Measurements from ENCODE around the gene CCDC183. TPM values are rescaled to one million over a fixed set of nuclear protein-coding genes. Genes with fewer than 3 reads are reported as not detected.

Gene CCDC183
- 1.2 TPM for total RNA-seq (ENCODE audit: unreplicated experiment)
- long read RNA-seq: 0 reads

GRCh38 chr9:136796238-136796774 lies at the start of gene CCDC183:
CCDC183 (plus strand) TSS chr9:136796338; CDS start chr9:136796398, 60 bp downstream.
- H3K27ac Mint-ChIP-seq (ENCODE audit: unreplicated experiment): peak within 1 kb of the TSS; percentile 49
- peak within 1 kb of the TSS; percentile 63 for H3K4me3 Mint-ChIP-seq (ENCODE audit: unreplicated experiment)
- DNase-seq (ENCODE audit: low spot score): no peak
- peaks cover 25% of the 10 kb centered on the region for H3K4me1 Mint-ChIP-seq (ENCODE audit: unreplicated experiment)
- peaks cover 5% of the 10 kb centered on the region for H3K36me3 Mint-ChIP-seq (ENCODE audit: low read depth, unreplicated experiment)
- peaks cover 5% of the 10 kb centered on the region for H3K27me3 Mint-ChIP-seq (ENCODE audit: unreplicated experiment)
- no peaks in the 10 kb centered on the region for H3K9me3 Mint-ChIP-seq (ENCODE audit: unreplicated experiment)
- TF ChIP-seq CTCF (IDR thresholded peaks at IDR 0.05; ENCODE audit: unreplicated experiment): no peak

- no peak overlapping the region for H3K27ac Mint-ChIP-seq (ENCODE audit: unreplicated experiment)
Observed at GRCh38 chr9:136746621-136747020, 49.5 kb upstream of the CCDC183 start.

GRCh38 chr9:136747161-136748060 lies 48.7 kb upstream of the CCDC183 start:
- H3K27me3 Mint-ChIP-seq (ENCODE audit: unreplicated experiment): peaks cover 5% of the 10 kb centered on the region
- TF ChIP-seq CTCF (IDR thresholded peaks at IDR 0.05; ENCODE audit: unreplicated experiment): no peak
- H3K4me1 Mint-ChIP-seq (ENCODE audit: unreplicated experiment): no peaks in the 10 kb centered on the region
- no peak overlapping the region for H3K27ac Mint-ChIP-seq (ENCODE audit: unreplicated experiment)
- no peak for DNase-seq (ENCODE audit: low spot score)
- peaks cover 2% of the 10 kb centered on the region for H3K36me3 Mint-ChIP-seq (ENCODE audit: low read depth, unreplicated experiment)
- H3K9me3 Mint-ChIP-seq (ENCODE audit: unreplicated experiment): peaks cover 3% of the 10 kb centered on the region
- H3K4me3 Mint-ChIP-seq (ENCODE audit: unreplicated experiment): no peak overlapping the region

More at GRCh38 chr9:136746621-136747020, 49.5 kb upstream of the CCDC183 start:
- no peak for DNase-seq (ENCODE audit: low spot score)
- no peak overlapping the region for H3K4me3 Mint-ChIP-seq (ENCODE audit: unreplicated experiment)
- TF ChIP-seq CTCF (IDR thresholded peaks at IDR 0.05; ENCODE audit: unreplicated experiment): no peak
- H3K27me3 Mint-ChIP-seq (ENCODE audit: unreplicated experiment): peaks cover 5% of the 10 kb centered on the region
- H3K9me3 Mint-ChIP-seq (ENCODE audit: unreplicated experiment): no peaks in the 10 kb centered on the region
- H3K4me1 Mint-ChIP-seq (ENCODE audit: unreplicated experiment): no peaks in the 10 kb centered on the region
- no peaks in the 10 kb centered on the region for H3K36me3 Mint-ChIP-seq (ENCODE audit: low read depth, unreplicated experiment)

- H3K36me3 Mint-ChIP-seq (ENCODE audit: low read depth, unreplicated experiment): peaks cover 4% of the 10 kb centered on the region
- no peaks in the 10 kb centered on the region for H3K4me1 Mint-ChIP-seq (ENCODE audit: unreplicated experiment)
- no peak within 1 kb of the TSS for H3K4me3 Mint-ChIP-seq (ENCODE audit: unreplicated experiment)
- DNase-seq (ENCODE audit: low spot score): no peak
- no peak within 1 kb of the TSS for H3K27ac Mint-ChIP-seq (ENCODE audit: unreplicated experiment)
- H3K9me3 Mint-ChIP-seq (ENCODE audit: unreplicated experiment): peaks cover 6% of the 10 kb centered on the region
- no peak for TF ChIP-seq CTCF (IDR thresholded peaks at IDR 0.05; ENCODE audit: unreplicated experiment)
- H3K27me3 Mint-ChIP-seq (ENCODE audit: unreplicated experiment): peaks cover 5% of the 10 kb centered on the region
Observed at GRCh38 chr9:136748201-136748600, 47.9 kb upstream of the CCDC183 start, which contains the start of gene LCN6. LCN6 (minus strand) TSS chr9:136748525; CDS start chr9:136748483, 42 bp downstream.

Measured in endothelial cell (in vitro differentiated cells).